HG03520 (cell line): ENCODE data around the gene RNF41.
"Not testable (repeated sequence)": the region's sequence is repeated elsewhere in the genome, so short reads cannot be mapped to it uniquely, and the experiment has no call there.

Source experiments
- ATAC-seq: cut with Tn5 transposase; IDR thresholded peaks from one replicate; pipeline ENCODE4 v1.9.1; 2021; ENCODE audit warnings: mild to moderate bottlenecking, moderate library complexity; ENCODE audit not compliant: unreplicated experiment

RNF41 gene

DNA sequence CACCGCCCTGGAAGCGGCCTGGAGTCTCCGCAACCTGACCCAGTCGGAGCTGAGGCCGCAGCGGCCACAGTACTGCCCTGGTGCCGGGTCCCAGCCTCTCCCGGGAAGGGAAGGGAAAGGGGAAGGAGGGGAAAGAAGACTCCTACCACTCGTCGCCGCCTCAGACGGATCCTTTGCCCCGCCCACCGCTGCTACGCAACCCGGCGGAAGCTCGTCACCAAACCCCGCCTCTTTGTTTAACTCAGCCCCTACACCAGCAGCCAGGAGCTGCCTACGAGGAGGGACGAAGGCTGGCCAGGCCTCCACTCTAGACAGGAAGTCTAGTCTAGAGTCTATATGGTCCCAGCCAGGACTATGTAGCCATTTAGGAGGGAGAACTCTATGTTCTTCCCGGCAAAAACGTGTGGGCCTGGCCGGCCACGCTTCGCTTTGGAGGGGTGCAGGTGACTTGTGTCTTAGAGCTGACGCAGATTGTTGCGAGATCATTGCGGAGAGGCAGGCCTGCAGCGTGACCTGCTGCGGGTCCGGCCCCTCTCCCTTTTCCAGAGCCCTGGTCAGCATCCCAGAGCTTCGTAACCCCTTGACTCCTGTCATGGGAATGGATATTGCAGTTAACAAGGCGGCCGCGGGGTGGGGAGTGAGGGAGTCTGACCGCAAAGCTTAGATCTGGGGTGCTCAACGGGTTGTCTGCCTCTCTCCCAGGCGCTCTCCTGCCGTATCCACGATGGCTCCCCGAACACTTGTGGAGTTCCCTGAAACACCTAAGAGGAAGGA is at the start of gene RNF41:
Gene RNF41, minus strand, starts transcription at position 166 of the 774 bp plus-strand sequence. CDS start 7,875 bp downstream, outside the sequence.
- peak; percentile 68 for ATAC-seq

- no peak for ATAC-seq
Measured at GRCh38 chr12:56271031-56271430, 49.3 kb upstream of the RNF41 start.

DNA sequence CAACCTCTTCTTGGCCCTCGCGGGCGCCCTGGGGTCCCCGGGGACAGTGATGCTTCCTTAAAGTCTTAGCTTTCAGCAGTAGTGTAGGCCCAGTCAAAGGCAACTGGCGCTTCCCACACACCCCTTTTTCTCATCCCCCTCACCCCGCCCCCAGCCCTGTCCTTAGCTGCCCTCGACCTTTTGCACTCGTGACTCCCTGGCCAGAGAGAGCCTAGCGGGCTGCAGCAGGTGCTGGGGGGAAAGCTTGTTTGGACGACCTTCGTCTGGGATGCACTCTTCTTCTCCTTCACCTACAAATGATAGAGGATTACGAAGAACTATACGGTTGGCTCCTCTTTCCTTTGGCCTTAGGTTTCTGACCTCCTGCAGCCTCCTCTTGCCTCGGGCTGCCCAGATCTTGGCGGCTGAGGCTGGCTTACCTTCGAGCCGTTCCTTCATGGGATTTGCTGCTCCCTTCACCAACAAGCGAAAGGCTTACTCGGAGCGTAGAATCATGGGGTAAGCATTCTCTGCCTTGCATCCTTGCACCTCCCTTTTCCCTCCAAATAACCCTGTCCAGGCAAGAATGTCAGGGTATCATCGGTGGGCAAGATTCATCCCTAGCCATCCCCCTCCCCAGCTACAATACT is 45.8 kb upstream of the RNF41 start:
- ATAC-seq: no peak

- ATAC-seq: peak; percentile 85
Measured at GRCh38 chr12:56266693-56267442, 45.1 kb upstream of the RNF41 start, which contains the start of gene COQ10A. TSS of gene COQ10A (plus strand) at chr12:56266942. CDS start at chr12:56267119, 177 bp downstream.

- ATAC-seq: not testable (repeated sequence)
Measured at GRCh38 chr12:56266068-56266692, 44.5 kb upstream of the RNF41 start.

- ATAC-seq: not testable (repeated sequence)
Measured at GRCh38 chr12:56262955-56263354, 41.2 kb upstream of the RNF41 start.

- ATAC-seq: no peak
Measured at GRCh38 chr12:56261503-56262232, 39.9 kb upstream of the RNF41 start.

DNA sequence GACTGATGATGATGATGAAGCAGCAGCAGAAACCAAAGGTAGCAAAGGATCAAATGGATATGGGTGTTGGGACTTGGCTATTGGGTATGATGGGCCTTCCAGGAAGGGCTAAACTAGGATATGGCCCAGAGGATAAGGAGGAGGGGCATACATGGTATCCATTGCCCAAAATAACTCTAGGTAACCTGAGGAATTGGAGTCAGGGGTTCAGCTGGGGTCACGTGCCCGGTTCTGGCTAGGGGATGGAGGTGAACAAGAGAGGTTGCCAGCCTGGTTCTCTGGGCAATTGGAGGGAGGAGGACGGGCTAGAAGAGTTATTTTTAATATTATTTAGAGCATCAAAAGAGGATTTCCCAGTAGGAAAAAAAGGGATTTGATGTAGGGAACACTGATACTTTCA is 39.2 kb upstream of the RNF41 start:
- ATAC-seq: no peak

- no peak for ATAC-seq
Measured at GRCh38 chr12:56260380-56260779, 38.7 kb upstream of the RNF41 start.

GRCh38 chr12:56258820-56259183 is 37.1 kb upstream of the RNF41 start:
- no peak for ATAC-seq

DNA sequence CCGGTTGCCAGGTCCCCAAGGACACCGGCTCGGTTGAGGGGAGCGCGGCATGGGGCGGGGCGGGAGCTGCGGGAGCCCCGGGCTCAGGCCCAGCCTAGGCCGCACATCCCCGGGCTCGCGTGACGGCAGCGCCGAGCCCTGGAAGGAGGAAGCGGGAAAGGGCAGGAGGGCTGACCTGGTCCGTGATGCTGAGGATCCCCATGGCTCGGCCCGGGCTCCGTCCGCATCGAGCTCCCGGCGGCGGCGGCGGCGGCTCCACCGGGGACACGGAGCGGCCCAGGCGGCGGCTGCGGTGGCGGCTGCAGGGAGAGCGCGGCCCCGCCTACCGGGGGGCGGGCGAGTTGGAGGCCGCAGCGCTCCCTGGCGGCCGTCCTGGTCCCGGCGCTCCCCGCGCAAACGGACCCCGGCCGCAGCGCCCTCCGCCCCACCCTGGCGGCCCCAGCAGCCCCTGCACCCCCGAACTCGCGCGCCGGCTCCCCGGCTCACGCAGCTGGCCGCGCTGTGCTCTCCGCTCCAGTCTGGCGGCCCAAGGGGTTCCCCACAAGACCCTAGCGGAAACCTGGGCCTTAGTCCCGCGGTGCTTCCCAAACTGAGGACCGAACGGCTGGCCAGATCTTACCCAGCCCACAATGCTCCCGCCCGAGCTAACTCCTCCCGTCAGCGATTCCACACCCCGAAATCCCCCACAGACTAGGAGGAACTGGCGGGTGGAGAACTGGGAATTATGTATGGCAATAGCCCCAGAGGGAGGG is 36.5 kb upstream of the RNF41 start, which contains the start of gene ANKRD52:
Gene ANKRD52, minus strand, starts transcription at position 317 of the 752 bp plus-strand sequence. Its CDS starts 115 bp downstream, at position 202.
- ATAC-seq: peak; percentile 87

DNA sequence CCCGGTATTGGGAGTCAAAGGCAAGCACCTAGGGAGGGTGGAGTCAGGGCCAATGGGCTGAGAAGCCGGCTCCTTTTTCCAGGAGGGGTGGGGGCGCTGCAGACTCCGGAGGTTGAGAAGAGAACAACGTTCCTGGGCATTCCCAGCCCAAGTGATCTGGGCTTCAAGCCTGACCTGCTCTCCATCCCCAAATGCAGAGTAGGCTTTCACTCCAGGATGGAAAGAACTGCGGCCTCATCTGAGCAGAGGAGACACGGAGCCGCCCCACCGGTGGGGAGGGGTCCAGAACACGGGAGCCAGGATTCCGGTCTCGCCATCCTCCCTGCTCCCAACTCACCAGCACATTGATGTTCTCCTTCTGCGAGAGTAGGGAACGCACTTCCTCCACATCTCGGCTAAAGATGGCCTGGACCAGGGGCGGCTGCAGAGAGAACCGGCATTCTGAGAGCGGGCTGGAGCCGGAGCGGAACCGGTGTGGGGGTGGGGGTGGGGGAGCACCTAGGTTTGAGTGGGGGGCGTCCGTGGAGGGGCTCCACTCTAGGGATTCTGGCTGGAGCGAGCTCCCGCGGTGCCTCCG is 35.9 kb upstream of the RNF41 start:
- no peak for ATAC-seq

DNA sequence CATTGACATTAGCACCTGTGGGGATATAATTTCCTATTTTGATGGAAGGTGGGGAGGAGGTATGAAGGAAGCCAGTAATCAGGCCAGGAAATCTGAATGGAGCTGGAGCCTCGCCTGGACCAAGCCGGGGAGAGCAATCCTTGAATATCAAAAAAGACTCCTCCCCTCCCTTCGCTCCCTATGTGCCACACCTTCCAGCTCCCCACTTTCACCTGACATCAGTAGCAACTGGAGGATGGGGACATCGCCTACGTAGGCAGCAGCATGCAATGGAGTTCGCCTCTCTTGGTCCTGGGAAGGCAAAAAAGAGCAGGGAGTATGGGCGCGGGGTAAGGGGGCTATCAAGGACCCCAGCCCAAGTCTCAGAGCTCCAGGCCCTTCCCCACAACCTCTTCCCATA is 35.3 kb upstream of the RNF41 start:
- no peak for ATAC-seq

GRCh38 chr12:56256326-56256960 is 34.7 kb upstream of the RNF41 start:
- ATAC-seq: no peak

DNA sequence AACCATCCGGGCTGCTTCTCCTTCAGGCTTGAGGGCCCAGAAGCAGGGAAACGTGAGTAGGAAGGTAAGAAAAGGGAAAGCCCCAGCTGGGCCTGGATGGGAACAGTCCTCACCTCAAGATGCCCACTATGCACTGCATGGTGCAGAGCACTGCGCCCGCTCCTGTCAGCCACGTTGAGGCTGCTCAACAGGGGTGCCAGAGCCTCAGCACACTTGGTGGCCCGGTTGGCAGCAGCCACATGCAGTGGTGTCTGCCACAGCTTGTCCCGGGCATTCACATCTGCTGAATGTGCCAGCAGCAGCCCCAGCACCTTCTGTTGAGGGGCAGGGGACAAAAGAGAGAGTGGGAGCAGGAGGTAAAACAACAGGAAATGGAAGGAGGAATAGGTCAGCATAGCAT is 33.9 kb upstream of the RNF41 start:
- no peak for ATAC-seq

DNA sequence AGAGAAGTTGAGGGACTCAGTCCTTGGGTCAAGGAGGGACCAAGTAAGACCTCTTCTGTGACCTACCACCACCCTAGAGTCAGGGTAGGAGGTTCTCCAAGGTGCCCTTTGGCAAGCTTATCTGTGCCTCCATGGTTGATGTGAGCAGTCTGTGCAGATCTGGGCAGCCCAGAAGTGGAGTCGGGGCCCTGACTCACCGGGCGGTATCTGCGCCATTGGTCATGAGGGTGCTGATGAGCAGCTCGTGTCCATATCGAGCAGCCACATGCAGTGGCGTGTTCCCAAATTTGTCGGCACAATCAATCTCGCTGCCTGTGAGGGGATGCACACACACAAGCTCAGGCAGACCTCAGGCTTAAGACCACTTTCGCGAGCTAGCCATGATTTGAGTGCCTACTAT is 31.4 kb upstream of the RNF41 start:
- ATAC-seq: no peak

GRCh38 chr12:56252649-56253048 is 30.9 kb upstream of the RNF41 start:
- no peak for ATAC-seq

DNA sequence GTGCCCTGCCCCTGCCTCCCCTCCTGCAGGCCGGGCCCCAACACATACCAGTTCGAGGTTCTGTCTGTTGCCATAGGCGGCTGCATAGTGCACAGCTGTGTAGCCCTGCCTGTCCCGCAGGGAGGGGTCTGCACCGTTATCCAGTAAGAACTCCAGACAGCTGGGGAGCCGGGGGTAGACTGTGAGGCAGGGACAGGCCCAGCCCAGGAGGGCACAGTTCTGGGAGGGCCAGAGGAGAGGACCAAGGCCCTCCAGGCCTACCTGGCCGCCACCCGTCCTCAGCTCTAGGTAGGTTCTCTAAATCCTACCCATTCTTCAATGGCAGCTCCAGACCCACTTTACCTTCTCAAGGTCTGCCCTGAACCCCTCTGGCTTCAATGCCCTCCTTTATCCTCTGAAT is 27.0 kb upstream of the RNF41 start:
- ATAC-seq: no peak

- no peak for ATAC-seq
Measured at GRCh38 chr12:56247923-56248322, 26.2 kb upstream of the RNF41 start.
